ENCODE results near the gene PTPRM. TPM values are rescaled to one million over a fixed set of nuclear protein-coding genes. Genes with fewer than 3 reads are reported as not detected.

Gene PTPRM
- total RNA-seq, 1 experiment from 2014 or later = 14.5 TPM

DNA sequence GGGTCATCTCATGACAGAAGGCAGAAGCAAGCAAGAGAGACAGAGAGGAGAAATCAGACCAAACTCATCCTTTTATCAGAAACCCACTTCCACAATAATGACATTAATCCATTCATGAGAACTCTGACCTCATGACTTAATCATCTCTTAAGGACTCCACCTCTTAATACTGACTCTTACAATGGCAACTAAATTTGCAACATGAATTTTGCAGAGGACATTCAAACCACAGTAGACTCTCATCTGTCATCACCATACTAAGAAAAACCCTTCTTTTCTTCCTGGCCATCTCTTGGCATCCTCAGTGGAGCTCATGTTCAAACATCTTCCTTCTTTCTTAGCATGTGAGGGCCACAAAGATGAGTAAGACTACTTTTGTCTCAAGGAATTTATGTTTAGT is 565.9 kb downstream of the PTPRM start:
- ATAC-seq = no peak

DNA sequence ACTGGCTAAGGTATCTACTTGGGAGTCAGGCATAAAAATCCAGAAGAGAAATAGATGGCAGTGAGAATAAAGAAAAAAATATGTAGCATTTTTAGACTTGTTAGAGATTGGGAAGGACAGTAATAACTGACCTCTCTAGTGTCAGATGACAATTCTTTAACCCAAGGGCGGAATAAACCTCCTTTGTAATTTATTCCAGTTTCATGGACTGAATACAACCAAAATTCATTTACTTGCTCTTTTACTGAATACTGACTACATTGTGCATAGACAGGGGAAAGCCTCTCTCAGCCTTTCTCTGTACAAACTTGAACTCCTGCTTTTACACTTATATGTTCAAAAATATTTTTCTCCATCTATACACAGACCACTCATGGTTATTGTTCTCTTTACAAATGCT is 566.8 kb downstream of the PTPRM start:
- DNase-seq (ENCODE audit: low read depth, low spot score) (no peak), ATAC-seq (no peak)
- H3K27ac ChIP-seq (ENCODE audit: low read depth, low read length) = no peak overlapping the region
- CTCF ChIA-PET = no interaction called here
- intact Hi-C loops (cut with micrococcal nuclease) = no loop called here
- RAD21 ChIA-PET (ENCODE audit: low non-redundant PET in 1 of 2, low total read pairs in 2 of 2, uncharacterized antibody in 2 of 2, unreplicated experiment in 2 of 2) = no interaction called here
- no peaks in the 10 kb centered on the region for H3K9me2 ChIP-seq (ENCODE audit: insufficient read depth)
- H4K20me1 ChIP-seq (ENCODE audit: insufficient read depth) = no peaks in the 10 kb centered on the region
- no peaks in the 10 kb centered on the region for H3K27me3 ChIP-seq (ENCODE audit: insufficient read depth, low read length)
- no peak overlapping the region for H3K4me2 ChIP-seq (ENCODE audit: low read length)
- no peaks in the 10 kb centered on the region for H3K4me1 ChIP-seq (ENCODE audit: control insufficient read depth in 1 of 2, insufficient read depth in 2 of 2, low read length in 2 of 2)
- no peaks in the 10 kb centered on the region for H3K9me3 ChIP-seq (ENCODE audit: control insufficient read depth in 1 of 2, insufficient read depth in 1 of 2, low read depth in 1 of 2, low read length in 2 of 2)
- no TSS peak for BruUV-seq (replicated peaks)
- H3K79me2 ChIP-seq (ENCODE audit: insufficient read depth, low read length) = no peaks in the 10 kb centered on the region
- H3K4me3 ChIP-seq (replicated peaks in 1 of 2; ENCODE audit: low read depth in 1 of 2, low read length in 2 of 2) = no peak overlapping the region
- TF ChIP-seq RAD21 (IDR thresholded peaks at IDR 0.05; ENCODE audit: low read depth) = no peak
- no peak for TF ChIP-seq TCF7L2 (IDR thresholded peaks at IDR 0.05; ENCODE audit: borderline replicate concordance, extremely low read depth, insufficient read depth, insufficient read length)
- TF ChIP-seq EZH2 (IDR thresholded peaks at IDR 0.05) = no peak
- TF ChIP-seq ELF1 (IDR thresholded peaks at IDR 0.05; ENCODE audit: borderline replicate concordance, low read depth) = no peak
- no peak for TF ChIP-seq ZNF274 (IDR thresholded peaks at IDR 0.05; ENCODE audit: low read depth, low read length)
- TF ChIP-seq, protein P1, sequence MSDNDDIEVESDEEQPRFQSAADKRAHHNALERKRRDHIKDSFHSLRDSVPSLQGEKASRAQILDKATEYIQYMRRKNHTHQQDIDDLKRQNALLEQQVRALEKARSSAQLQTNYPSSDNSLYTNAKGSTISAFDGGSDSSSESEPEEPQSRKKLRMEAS (IDR thresholded peaks at IDR 0.05) = no peak
- no peak for TF ChIP-seq SRF (IDR thresholded peaks at IDR 0.05; ENCODE audit: low read depth)
- TF ChIP-seq, protein P2, sequence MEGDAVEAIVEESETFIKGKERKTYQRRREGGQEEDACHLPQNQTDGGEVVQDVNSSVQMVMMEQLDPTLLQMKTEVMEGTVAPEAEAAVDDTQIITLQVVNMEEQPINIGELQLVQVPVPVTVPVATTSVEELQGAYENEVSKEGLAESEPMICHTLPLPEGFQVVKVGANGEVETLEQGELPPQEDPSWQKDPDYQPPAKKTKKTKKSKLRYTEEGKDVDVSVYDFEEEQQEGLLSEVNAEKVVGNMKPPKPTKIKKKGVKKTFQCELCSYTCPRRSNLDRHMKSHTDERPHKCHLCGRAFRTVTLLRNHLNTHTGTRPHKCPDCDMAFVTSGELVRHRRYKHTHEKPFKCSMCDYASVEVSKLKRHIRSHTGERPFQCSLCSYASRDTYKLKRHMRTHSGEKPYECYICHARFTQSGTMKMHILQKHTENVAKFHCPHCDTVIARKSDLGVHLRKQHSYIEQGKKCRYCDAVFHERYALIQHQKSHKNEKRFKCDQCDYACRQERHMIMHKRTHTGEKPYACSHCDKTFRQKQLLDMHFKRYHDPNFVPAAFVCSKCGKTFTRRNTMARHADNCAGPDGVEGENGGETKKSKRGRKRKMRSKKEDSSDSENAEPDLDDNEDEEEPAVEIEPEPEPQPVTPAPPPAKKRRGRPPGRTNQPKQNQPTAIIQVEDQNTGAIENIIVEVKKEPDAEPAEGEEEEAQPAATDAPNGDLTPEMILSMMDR (IDR thresholded peaks at IDR 0.05 in 2 of 3, conservative IDR thresholded peaks at IDR 0.05 in 1 of 3; ENCODE audit: borderline replicate concordance in 1 of 3, insufficient read depth in 1 of 3, low read depth in 2 of 3, low read length in 2 of 3) = no peak
- TF ChIP-seq POLR2A (IDR thresholded peaks at IDR 0.05; ENCODE audit: borderline replicate concordance, extremely low read depth, insufficient read depth, insufficient read length) = no peak
- POLR2A ChIA-PET = no interaction called here
- no peak overlapping the region for H3K9ac ChIP-seq (ENCODE audit: low read length)
- no peak overlapping the region for H2AFZ ChIP-seq (ENCODE audit: low read depth, low read length, poor library complexity, severe bottlenecking)
- H3K36me3 ChIP-seq (ENCODE audit: control insufficient read depth in 1 of 2, insufficient read depth in 2 of 2, low read length in 2 of 2) = no peaks in the 10 kb centered on the region

More for the DNA sequence above, 565.9 kb downstream of the PTPRM start:
- POLR2A ChIA-PET = no interaction called here
- DNase-seq (ENCODE audit: low read depth, low spot score) = no peak
- no peaks in the 10 kb centered on the region for H3K36me3 ChIP-seq (ENCODE audit: control insufficient read depth in 1 of 2, insufficient read depth in 2 of 2, low read length in 2 of 2)
- H2AFZ ChIP-seq (ENCODE audit: low read depth, low read length, poor library complexity, severe bottlenecking) = no peak overlapping the region
- no peaks in the 10 kb centered on the region for H4K20me1 ChIP-seq (ENCODE audit: insufficient read depth)
- BruUV-seq (replicated peaks) = no TSS peak
- intact Hi-C loops (cut with micrococcal nuclease) = no loop called here
- H3K27me3 ChIP-seq (ENCODE audit: insufficient read depth, low read length) = no peaks in the 10 kb centered on the region
- H3K4me2 ChIP-seq (ENCODE audit: low read length) = no peak overlapping the region
- H3K4me1 ChIP-seq (ENCODE audit: control insufficient read depth in 1 of 2, insufficient read depth in 2 of 2, low read length in 2 of 2) = no peaks in the 10 kb centered on the region
- RAD21 ChIA-PET (ENCODE audit: low non-redundant PET in 1 of 2, low total read pairs in 2 of 2, uncharacterized antibody in 2 of 2, unreplicated experiment in 2 of 2) = no interaction called here
- no peak overlapping the region for H3K27ac ChIP-seq (ENCODE audit: low read depth, low read length)
- H3K4me3 ChIP-seq (replicated peaks in 1 of 2; ENCODE audit: low read depth in 1 of 2, low read length in 2 of 2) = no peak overlapping the region
- H3K9me2 ChIP-seq (ENCODE audit: insufficient read depth) = no peaks in the 10 kb centered on the region
- TF ChIP-seq, protein P2 (IDR thresholded peaks at IDR 0.05 in 2 of 3, conservative IDR thresholded peaks at IDR 0.05 in 1 of 3; ENCODE audit: borderline replicate concordance in 1 of 3, insufficient read depth in 1 of 3, low read depth in 2 of 3, low read length in 2 of 3) = no peak
- no peak for TF ChIP-seq SP1 (IDR thresholded peaks at IDR 0.05; ENCODE audit: low read depth)
- TF ChIP-seq FOSL1 (IDR thresholded peaks at IDR 0.05; ENCODE audit: low read depth) = no peak
- TF ChIP-seq, protein P1 (IDR thresholded peaks at IDR 0.05) = no peak
- no peak for TF ChIP-seq ELF1 (IDR thresholded peaks at IDR 0.05; ENCODE audit: borderline replicate concordance, low read depth)
- TF ChIP-seq EGR1 (IDR thresholded peaks at IDR 0.05; ENCODE audit: low read depth) = no peak
- TF ChIP-seq, protein P3, sequence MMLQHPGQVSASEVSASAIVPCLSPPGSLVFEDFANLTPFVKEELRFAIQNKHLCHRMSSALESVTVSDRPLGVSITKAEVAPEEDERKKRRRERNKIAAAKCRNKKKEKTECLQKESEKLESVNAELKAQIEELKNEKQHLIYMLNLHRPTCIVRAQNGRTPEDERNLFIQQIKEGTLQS (IDR thresholded peaks at IDR 0.05) = no peak
- CTCF ChIA-PET = no interaction called here
- no peaks in the 10 kb centered on the region for H3K79me2 ChIP-seq (ENCODE audit: insufficient read depth, low read length)
- H3K9ac ChIP-seq (ENCODE audit: low read length) = no peak overlapping the region
- H3K9me3 ChIP-seq (ENCODE audit: control insufficient read depth in 1 of 2, insufficient read depth in 1 of 2, low read depth in 1 of 2, low read length in 2 of 2) = no peaks in the 10 kb centered on the region

Measured in HCT116 (cell line).